Hepatocyte (in vitro differentiated cells): Measurements from ENCODE around the gene DDX4.

Experiments used
- EZH2 ChIP-seq: fragments of 200-600 bp; sonication (generic); IDR thresholded peaks from 2 replicates; pipeline ENCODE4 v1.6.1; 2016; ENCODE audit warnings: antibody characterized with exemption, mild to moderate bottlenecking, borderline replicate concordance
- EZH2phosphoT487 ChIP-seq: fragments of 200-600 bp; sonication (generic); IDR thresholded peaks from one replicate; pipeline ENCODE4 v1.6.1; 2018; ENCODE audit warnings: antibody characterized with exemption, mild to moderate bottlenecking, low read depth, moderate library complexity; ENCODE audit not compliant: unreplicated experiment, severe bottlenecking
- TF ChIP-seq, protein P1 (sequence below): fragments of 200-600 bp; sonication (generic); IDR thresholded peaks from 2 replicates; pipeline ENCODE4 v1.5.1; 2016; ENCODE audit warnings: antibody characterized with exemption, mild to moderate bottlenecking; ENCODE audit not compliant: poor library complexity

DNA sequence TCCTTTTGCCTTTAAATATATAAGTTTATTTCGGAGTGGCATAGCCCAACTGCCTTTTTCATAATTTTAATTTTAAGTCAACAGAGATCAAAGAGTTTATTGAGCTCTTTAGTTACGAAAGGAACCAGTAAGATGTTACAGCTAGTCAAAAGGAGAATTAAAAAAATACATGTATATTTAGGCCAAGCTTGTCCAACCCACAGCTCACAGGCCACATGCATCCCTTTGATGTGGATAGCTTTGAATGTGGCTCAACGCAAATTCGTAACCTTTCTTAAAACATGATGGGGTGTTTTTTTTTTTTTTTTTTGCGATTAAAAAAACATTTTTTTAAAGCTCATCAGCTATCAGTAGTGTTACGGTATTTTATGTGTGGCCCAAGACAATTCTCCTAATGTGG, 63.1 kb downstream of the DDX4 start:
- TF ChIP-seq, protein P1, sequence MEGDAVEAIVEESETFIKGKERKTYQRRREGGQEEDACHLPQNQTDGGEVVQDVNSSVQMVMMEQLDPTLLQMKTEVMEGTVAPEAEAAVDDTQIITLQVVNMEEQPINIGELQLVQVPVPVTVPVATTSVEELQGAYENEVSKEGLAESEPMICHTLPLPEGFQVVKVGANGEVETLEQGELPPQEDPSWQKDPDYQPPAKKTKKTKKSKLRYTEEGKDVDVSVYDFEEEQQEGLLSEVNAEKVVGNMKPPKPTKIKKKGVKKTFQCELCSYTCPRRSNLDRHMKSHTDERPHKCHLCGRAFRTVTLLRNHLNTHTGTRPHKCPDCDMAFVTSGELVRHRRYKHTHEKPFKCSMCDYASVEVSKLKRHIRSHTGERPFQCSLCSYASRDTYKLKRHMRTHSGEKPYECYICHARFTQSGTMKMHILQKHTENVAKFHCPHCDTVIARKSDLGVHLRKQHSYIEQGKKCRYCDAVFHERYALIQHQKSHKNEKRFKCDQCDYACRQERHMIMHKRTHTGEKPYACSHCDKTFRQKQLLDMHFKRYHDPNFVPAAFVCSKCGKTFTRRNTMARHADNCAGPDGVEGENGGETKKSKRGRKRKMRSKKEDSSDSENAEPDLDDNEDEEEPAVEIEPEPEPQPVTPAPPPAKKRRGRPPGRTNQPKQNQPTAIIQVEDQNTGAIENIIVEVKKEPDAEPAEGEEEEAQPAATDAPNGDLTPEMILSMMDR = no peak
- TF ChIP-seq EZH2phosphoT487 = no peak
- TF ChIP-seq EZH2 = no peak
